Fibroblast of skin of abdomen (primary cell): ENCODE measurements around the gene ABHD18.

Source experiments
- DNase-seq: peaks from one replicate; pipeline ENCODE4 v3.0.0-alpha.2; 2013

ABHD18 gene

GRCh38 chr4:128076464-128076863 is 111.3 kb downstream of the ABHD18 start:
- DNase-seq: no peak
